CD4-positive, alpha-beta T cell treated with Interleukin-4 for 4 hours (primary cell): Measurements from ENCODE around the gene LRBA.
"Not testable (repeated sequence)": the region's sequence is repeated elsewhere in the genome, so short reads cannot be mapped to it uniquely, and the experiment has no call there.

ENCODE experiments used
- DNase-seq: peaks from one replicate; pipeline ENCODE4 v3.0.0-alpha.2; 2020

The LRBA gene

GRCh38 chr4:151013944-151014343 is 1.1 kb downstream of the LRBA start:
- no peak for DNase-seq

DNA sequence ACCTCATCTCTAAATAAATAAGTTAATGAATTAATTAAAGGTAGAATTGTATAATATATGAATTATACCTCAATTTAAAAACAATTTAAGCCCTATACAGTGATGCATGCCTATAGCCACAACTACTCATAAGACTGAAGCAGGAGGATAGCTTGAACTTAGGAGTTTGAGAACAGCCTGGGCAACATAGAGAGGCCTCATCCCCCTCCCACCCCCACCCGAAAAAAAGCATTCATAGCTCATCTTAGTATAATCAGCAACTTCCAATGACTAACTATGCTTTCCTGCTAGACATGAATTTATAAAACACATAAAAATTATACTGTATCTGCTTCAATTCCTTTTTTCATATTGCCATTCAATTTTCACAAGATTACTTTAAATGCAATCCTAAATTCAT is 1.6 kb downstream of the LRBA start:
- no peak for DNase-seq

GRCh38 chr4:151012820-151013219 is 2.3 kb downstream of the LRBA start:
- peak; percentile 19 for DNase-seq

- no peak for DNase-seq
Measured at GRCh38 chr4:151012376-151012775, 2.7 kb downstream of the LRBA start.

GRCh38 chr4:151004222-151004621 is 10.9 kb downstream of the LRBA start:
- DNase-seq = no peak

GRCh38 chr4:151000747-151001429 is 14.2 kb downstream of the LRBA start:
- DNase-seq = no peak

- no peak for DNase-seq
Measured at GRCh38 chr4:150999086-150999485, 16.0 kb downstream of the LRBA start.

DNA sequence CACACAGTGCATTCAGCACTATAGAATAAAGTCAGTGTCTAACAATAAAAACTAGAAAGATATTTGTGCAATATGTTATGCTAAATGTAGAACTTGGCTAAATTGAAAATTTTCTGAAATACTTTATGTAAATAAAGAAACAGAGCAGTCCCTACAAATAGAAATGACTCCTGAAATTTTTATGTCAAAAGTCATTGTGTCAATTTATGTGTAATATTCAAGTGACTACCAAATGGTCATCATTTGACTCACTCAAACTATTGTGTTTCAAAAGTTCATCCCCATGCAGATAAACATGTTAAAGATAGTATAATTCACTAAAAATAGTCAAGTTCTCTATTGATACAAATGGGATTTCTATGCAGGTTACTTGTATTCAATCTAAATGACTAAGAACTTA is 17.9 kb downstream of the LRBA start:
- DNase-seq = no peak

- DNase-seq = no peak
Measured at GRCh38 chr4:150994721-150995120, 20.4 kb downstream of the LRBA start.

- DNase-seq = not testable (repeated sequence)
Measured at GRCh38 chr4:150993577-150993976, 21.5 kb downstream of the LRBA start.

DNA sequence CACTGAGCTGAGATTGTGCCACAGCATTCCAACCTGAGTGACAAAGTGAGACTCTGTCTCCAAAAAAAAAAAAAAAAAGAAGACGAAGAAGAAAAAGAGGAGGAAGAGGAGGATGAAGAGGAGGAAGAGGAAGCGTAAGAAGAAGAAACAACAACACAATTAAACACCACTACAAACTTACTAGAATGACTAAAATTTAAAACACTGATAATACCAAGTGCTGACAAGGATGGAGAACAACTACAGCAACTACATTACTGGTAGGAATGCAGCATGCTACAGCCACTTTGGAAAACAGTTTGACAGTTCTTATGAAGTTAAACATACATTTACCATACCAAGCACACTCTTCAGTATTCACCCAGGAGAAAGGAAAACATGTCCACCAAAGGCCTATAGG is 24.1 kb downstream of the LRBA start:
- DNase-seq = no peak

GRCh38 chr4:150990250-150990649 is 24.8 kb downstream of the LRBA start:
- DNase-seq = no peak

DNA sequence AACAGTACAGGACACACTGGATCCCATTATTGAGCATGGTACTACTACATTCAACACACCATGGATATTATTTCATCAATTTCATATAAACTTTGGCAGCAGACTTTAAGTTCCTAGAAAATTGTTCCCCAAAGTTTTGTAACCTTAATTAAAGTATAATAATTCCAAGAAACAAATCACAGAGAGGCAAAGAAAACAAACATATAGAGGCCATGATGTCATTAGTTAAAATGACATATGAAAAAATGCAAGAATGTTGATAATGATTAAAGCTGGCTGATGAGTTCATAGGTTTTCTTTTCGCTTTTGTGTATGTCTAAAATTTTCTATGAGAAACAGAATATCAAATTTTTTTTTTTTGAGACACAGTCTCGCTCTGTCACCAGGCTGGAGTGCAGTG is 26.8 kb downstream of the LRBA start:
- no peak for DNase-seq

- DNase-seq = no peak
Measured at GRCh38 chr4:150987204-150987603, 27.9 kb downstream of the LRBA start.

DNA sequence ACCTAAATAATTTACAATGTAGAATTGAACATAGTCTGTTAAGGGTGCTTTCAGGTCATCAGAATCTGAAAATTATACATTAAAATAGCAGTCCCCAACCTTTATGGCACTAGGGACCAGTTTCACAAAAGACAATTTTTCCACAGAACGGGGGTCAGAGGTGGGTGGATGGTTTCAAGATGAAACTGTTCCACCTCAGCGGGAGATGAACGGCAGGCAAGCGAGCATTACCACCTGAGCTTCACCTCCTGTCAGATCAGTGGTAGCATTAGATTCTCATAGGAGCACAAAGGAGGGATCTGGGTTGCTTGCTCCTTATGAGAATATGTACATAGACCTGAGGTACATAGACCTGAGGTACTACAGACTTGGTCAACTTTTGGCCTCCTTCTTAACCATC is 29.0 kb downstream of the LRBA start:
- no peak for DNase-seq

DNA sequence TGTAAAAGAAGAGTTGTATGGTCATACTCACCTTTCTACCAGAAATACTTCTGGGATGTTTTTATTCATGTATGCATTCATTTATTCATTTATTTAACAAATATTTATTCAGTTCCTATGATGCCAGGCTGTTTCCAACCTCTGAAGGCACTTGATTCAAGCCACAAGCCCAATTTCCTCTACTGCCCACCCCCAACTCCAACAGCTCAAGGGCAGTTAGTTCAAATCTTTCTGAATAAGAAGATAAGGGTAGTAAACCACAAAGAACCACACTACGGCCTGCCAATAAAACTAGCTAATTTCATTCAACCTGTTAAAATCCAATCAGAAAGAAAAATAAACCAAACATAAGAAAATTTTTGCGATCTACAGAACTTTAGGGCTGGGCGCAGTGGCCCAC is 31.2 kb downstream of the LRBA start:
- DNase-seq = no peak

GRCh38 chr4:150982557-150983233 is 32.4 kb downstream of the LRBA start:
- DNase-seq = no peak

GRCh38 chr4:150978738-150979575 is 36.1 kb downstream of the LRBA start:
- no peak for DNase-seq

DNA sequence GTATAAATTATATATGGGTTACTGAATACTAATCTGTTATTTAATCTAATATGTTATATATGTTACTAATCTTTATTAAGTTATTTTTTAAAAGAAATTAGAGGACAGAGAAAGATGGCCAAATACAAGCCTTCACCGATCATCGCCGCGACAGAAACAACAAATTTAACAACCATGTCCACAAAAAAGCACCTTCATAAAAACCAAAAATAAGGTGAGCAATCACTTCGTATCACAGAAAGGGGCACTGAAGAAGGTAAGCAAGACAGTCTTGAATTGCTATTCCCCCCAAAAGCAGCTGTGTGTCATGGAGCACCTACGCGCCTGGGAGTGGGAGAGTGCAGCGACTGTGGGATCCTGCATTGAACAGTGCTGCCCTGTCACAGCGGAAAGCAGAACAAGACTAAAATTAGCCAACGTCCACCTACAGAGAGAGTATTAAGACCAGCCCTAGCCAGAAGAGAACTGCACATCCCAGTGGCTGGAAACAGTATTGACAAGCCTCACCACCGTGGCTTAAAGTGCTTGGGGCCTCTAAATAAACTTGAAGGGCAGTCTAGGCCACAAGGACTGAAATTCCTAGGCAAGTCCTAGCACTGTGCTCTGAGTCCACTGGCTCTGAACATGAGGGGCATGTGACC is 38.5 kb downstream of the LRBA start:
- no peak for DNase-seq

- no peak for DNase-seq
Measured at GRCh38 chr4:150974750-150975149, 40.3 kb downstream of the LRBA start.

GRCh38 chr4:150974252-150974640 is 40.8 kb downstream of the LRBA start:
- no peak for DNase-seq

- no peak for DNase-seq
Measured at GRCh38 chr4:150973626-150974251, 41.3 kb downstream of the LRBA start.

DNA sequence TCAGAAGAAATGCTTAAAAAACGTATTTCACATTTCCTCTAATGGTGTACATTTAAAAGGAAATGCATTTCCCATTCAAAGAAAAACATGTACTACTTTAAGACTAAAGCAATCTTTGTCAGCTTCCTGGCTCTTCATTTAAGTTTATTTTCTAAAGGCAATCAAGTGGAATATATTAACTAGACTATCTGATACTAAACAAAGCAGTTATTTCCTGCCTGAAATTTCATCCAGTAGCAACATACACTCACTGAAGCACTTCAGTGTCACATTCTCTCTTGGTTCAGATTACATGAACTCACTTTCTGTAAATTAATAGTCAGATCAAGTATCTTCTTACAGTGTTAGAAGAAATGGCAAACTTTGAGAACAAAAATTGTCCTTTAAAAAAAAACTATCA is 42.5 kb downstream of the LRBA start:
- no peak for DNase-seq
